HepG2 (cell line): Measurements from ENCODE around the gene OSCP1. TPM values are rescaled to one million over a fixed set of nuclear protein-coding genes. Genes with fewer than 3 reads are reported as not detected.

ENCODE experiments used
- ARHGAP35 ChIP-seq: sonication (generic); formaldehyde crosslinking; IDR thresholded peaks from 2 replicates; pipeline ENCODE4 v1.9.0; 2022; ENCODE audit warnings: mild to moderate bottlenecking, inconsistent platforms, moderate library complexity, missing genetic modification reagents, borderline replicate concordance
- BATF2 ChIP-seq: sonication (generic); formaldehyde crosslinking; IDR thresholded peaks from 2 replicates; pipeline ENCODE4 v1.8.0; 2022; ENCODE audit warnings: mild to moderate bottlenecking, missing genetic modification reagents, moderate library complexity
- CREB3 ChIP-seq: sonication (generic); formaldehyde crosslinking; IDR thresholded peaks from 2 replicates; pipeline ENCODE4 v1.5.0; 2020; ENCODE audit warnings: missing genetic modification reagents
- EED ChIP-seq: sonication (generic); formaldehyde crosslinking; IDR thresholded peaks from 2 replicates; pipeline ENCODE4 v1.5.0; 2020; ENCODE audit warnings: mild to moderate bottlenecking, missing genetic modification reagents
- GLI4 ChIP-seq: sonication (generic); formaldehyde crosslinking; IDR thresholded peaks from 2 replicates; pipeline ENCODE4 v1.5.1; 2020; ENCODE audit warnings: missing genetic modification reagents, mild to moderate bottlenecking, moderate library complexity, borderline replicate concordance
- KDM5A ChIP-seq: fragments of 200-600 bp; sonication (generic); IDR thresholded peaks from 2 replicates; pipeline ENCODE4 v1.7.0; 2018; ENCODE audit warnings: antibody characterized with exemption, mild to moderate bottlenecking, low read length, borderline replicate concordance
- LRRFIP1 ChIP-seq: sonication (generic); formaldehyde crosslinking; conservative IDR thresholded peaks from 2 replicates; pipeline ENCODE4 v1.4.0; 2020; ENCODE audit warnings: missing genetic modification reagents
- MXD4 ChIP-seq: IDR thresholded peaks from 2 replicates; pipeline ENCODE4 v1.6.1; 2016; ENCODE audit warnings: mild to moderate bottlenecking, missing biosample characterization, missing genetic modification reagents
- NPAS2 ChIP-seq: sonication (generic); formaldehyde crosslinking; IDR thresholded peaks from 2 replicates; pipeline ENCODE4 v1.8.0; 2022; ENCODE audit warnings: mild to moderate bottlenecking, missing genetic modification reagents, borderline replicate concordance
- SNAPC5 ChIP-seq: sonication (generic); formaldehyde crosslinking; IDR thresholded peaks from 2 replicates; pipeline ENCODE4 v1.8.1; 2023; ENCODE audit warnings: mild to moderate bottlenecking, missing genetic modification reagents, borderline replicate concordance
- SP1 ChIP-seq, 2 experiments: fragments of 450-650 bp in 1 of 2; sonication (generic) in 1 of 2; formaldehyde crosslinking in 1 of 2; IDR thresholded peaks; 2 replicates each; pipeline versions ENCODE4 v1.4.0 to v1.6.1; 2016 to 2020; ENCODE audit warnings: missing genetic modification reagents in 1 of 2
- TOPORS ChIP-seq: sonication (generic); formaldehyde crosslinking; IDR thresholded peaks from 2 replicates; pipeline ENCODE4 v1.8.0; 2023; ENCODE audit warnings: mild to moderate bottlenecking, missing genetic modification reagents
- TRAFD1 ChIP-seq: sonication (generic); formaldehyde crosslinking; IDR thresholded peaks from 2 replicates; pipeline ENCODE4 v1.5.1; 2020; ENCODE audit warnings: missing genetic modification reagents, mild to moderate bottlenecking, borderline replicate concordance
- ZBTB37 ChIP-seq: sonication (generic); formaldehyde crosslinking; IDR thresholded peaks from 2 replicates; pipeline ENCODE4 v1.4.0; 2020; ENCODE audit warnings: mild to moderate bottlenecking, missing genetic modification reagents
- ZMYM4 ChIP-seq: sonication (generic); formaldehyde crosslinking; IDR thresholded peaks from 2 replicates; pipeline ENCODE4 v1.8.1; 2023; ENCODE audit warnings: mild to moderate bottlenecking, missing genetic modification reagents
- ZNF180 ChIP-seq: sonication (generic); formaldehyde crosslinking; IDR thresholded peaks from 2 replicates; pipeline ENCODE4 v1.4.0; 2020; ENCODE audit warnings: low read depth, missing genetic modification reagents, borderline replicate concordance
- ZNF317 ChIP-seq: sonication (generic); formaldehyde crosslinking; IDR thresholded peaks from 2 replicates; pipeline ENCODE4 v1.5.0; 2020; ENCODE audit warnings: mild to moderate bottlenecking, missing genetic modification reagents
- ZNF549 ChIP-seq: sonication (generic); formaldehyde crosslinking; IDR thresholded peaks from 2 replicates; pipeline ENCODE4 v1.5.0; 2020; ENCODE audit warnings: missing genetic modification reagents
- ZNF678 ChIP-seq: sonication (generic); formaldehyde crosslinking; IDR thresholded peaks from 2 replicates; pipeline ENCODE4 v1.4.0; 2020; ENCODE audit warnings: mild to moderate bottlenecking, missing genetic modification reagents
- ZNF737 ChIP-seq: sonication (generic); formaldehyde crosslinking; IDR thresholded peaks from 2 replicates; pipeline ENCODE4 v1.5.0; 2020; ENCODE audit warnings: missing genetic modification reagents, mild to moderate bottlenecking, borderline replicate concordance
- ZNF768 ChIP-seq: sonication (generic); formaldehyde crosslinking; IDR thresholded peaks from 2 replicates; pipeline ENCODE4 v1.4.0; 2020; ENCODE audit warnings: missing genetic modification reagents
- ZNF792 ChIP-seq: IDR thresholded peaks from 2 replicates; pipeline ENCODE4 v1.6.1; 2016
- polyA plus RNA-seq, 8 experiments: library from polyadenylated mRNA; depleted of rRNA in 3 of 8; stranded (reverse) in 7 of 8; unstranded in 1 of 8; fragments of >200 nt; fragmentation: Illumina TruSeq in 4 of 8; extraction: Trizol in 4 of 8; gene quantifications; 2 replicates each; pipeline versions ENCODE4 v1.2.1 to v1.2.3, GENCODE V29; 2011 to 2016; ENCODE audit warnings: low read depth in 4 of 8, missing spikeins in 1 of 8, mixed read lengths in 1 of 8; ENCODE audit not compliant: insufficient read depth in 1 of 8
- total RNA-seq, 5 experiments: library from RNA; depleted of rRNA; stranded (reverse); fragments of >200 nt; fragmentation: Illumina TruSeq; extraction: Trizol; gene quantifications; 2 replicates each; pipeline ENCODE4 v1.2.3, GENCODE V29; 2016; ENCODE audit warnings: low read depth in 1 of 5

Gene OSCP1
- total and polyA plus RNA-seq, 2 of the 13 experiments (the other 11 are each of a cell fraction or from before 2014, with no cell fraction given), result 0.60 to 0.84 TPM

GRCh38 chr1:36463803-36464604 is 13.8 kb upstream of the OSCP1 start, which contains the start of gene MRPS15 (continued):
- TF ChIP-seq ZNF317 (CRISPR knock-in tag) (no peak), ZNF678 (CRISPR knock-in tag) (no peak), KDM5A (peak; percentile 98), ZNF180 (CRISPR knock-in tag) (no peak), MXD4 (CRISPR knock-in tag) (peak; percentile 88), ARHGAP35 (peak; percentile 76; the same call in 1 of the 2 replicates), EED (CRISPR knock-in tag) (no peak), BATF2 (CRISPR knock-in tag) (peak; percentile 72), CREB3 (no peak), ZNF737 (no peak), ZMYM4 (CRISPR knock-in tag) (peak; percentile 77), ZNF549 (CRISPR knock-in tag) (no peak), ZBTB37 (CRISPR knock-in tag) (no peak), ZNF792 (CRISPR knock-in tag) (peak; percentile 93), ZNF768 (peak; percentile 73), TOPORS (CRISPR knock-in tag) (0 out of 2 replicates have a peak, but pooled peaks have one; percentile 39), TRAFD1 (no peak), LRRFIP1 (CRISPR knock-in tag) (peak; percentile 81; the same call in 1 of the 2 replicates), SNAPC5 (CRISPR knock-in tag) (no peak; the same call in 1 of the 2 replicates), SP1 (IDR thresholded peaks at IDR 0.05) (no peak), SP1 (CRISPR knock-in tag; IDR thresholded peaks at IDR 0.05) (peak; percentile 92), GLI4 (CRISPR knock-in tag) (peak; percentile 85; the same call in 1 of the 2 replicates), NPAS2 (no peak)
